Psoas muscle (tissue), 8 donors: Measurements from ENCODE around the gene CCDC47. TPM values are rescaled to one million over a fixed set of nuclear protein-coding genes. Genes with fewer than 3 reads are reported as not detected.

Experiments
- ATAC-seq, 4 donors: fragments of 200-7000 bp; cut with Tn5 transposase; one replicate each; pipeline ENCODE4 v1.9.1; 2020; ENCODE audit warnings: moderate library complexity in 3 of 4, mild to moderate bottlenecking in 2 of 4
- DNase-seq, 2 donors: peaks; one replicate each; pipeline ENCODE4 v3.0.0-alpha.2; 2020
- H3K27ac ChIP-seq: fragments of 200-600 bp; one replicate; pipeline ENCODE4 v1.8.0; 2022
- H3K27me3 ChIP-seq, 3 donors: fragments of 200-600 bp in 1 of 3; one replicate each; pipeline versions ENCODE4 v1.6.1 to v1.8.0; 2013 to 2022; ENCODE audit warnings: low read length in 2 of 3, mild to moderate bottlenecking in 2 of 3, moderate library complexity in 1 of 3; ENCODE audit not compliant: insufficient read depth in 3 of 3
- H3K36me3 ChIP-seq, 2 donors: fragments of 200-600 bp in 1 of 2; one replicate each; pipeline versions ENCODE4 v1.6.1 to v1.8.0; 2013 to 2022; ENCODE audit warnings: low read depth in 1 of 2, mild to moderate bottlenecking in 1 of 2, moderate library complexity in 1 of 2; ENCODE audit not compliant: insufficient read depth in 1 of 2
- H3K4me1 ChIP-seq: fragments of 200-600 bp; one replicate; pipeline ENCODE4 v1.8.0; 2022
- H3K4me3 ChIP-seq: fragments of 200-600 bp; one replicate; pipeline ENCODE4 v1.8.0; 2022; ENCODE audit warnings: mild to moderate bottlenecking
- H3K9me3 ChIP-seq: fragments of 200-600 bp; one replicate; pipeline ENCODE4 v1.8.0; 2022
- CTCF ChIP-seq: fragments of 200-600 bp; IDR thresholded peaks from one replicate; pipeline ENCODE4 v1.8.0; 2022; ENCODE audit warnings: antibody characterized with exemption
- WGBS, 3 donors: extraction: QIAGEN DNeasy Blood & Tissue Kit; methylation state at CpG; one replicate each; pipeline versions ENCODE4 v1.1.6 to v1.1.7; 2013; 5-methylcytosine and 5-hydroxymethylcytosine counted together
- intact Hi-C, 2 donors: fragments of 100-400 bp; cut with DNase I; formaldehyde crosslinking; loops; one replicate each; pipeline versions ENCODE4 v1.11.0 to v1.14.2; 2022
- polyA plus RNA-seq, 3 donors: library from polyadenylated mRNA; stranded (reverse); fragments of 200-250 nt; gene quantifications; one replicate each; pipeline ENCODE4 v1.2.3, GENCODE V29; 2013
- total RNA-seq, 4 donors: library from RNA; stranded (reverse); fragmentation: NEBNext Ultra II Directional in 2 of 4; extraction: Animal tissue kit (Norgen Biotek cat#: 25700) in 2 of 4; gene quantifications; one replicate each; pipeline versions ENCODE4 v1.2.1 to v1.2.4, GENCODE V29; 2021 to 2023
- donor health status: healthy with polysubstance abuse.
- donor health status: DM: no; HTN: no; CAD: no; lungs with moderate emphysema.
- donor health status: Bipolar disorder and iron deficiency.
- donor health status: healthy.
- donor health status: DM: yes; HTN: yes; CAD: no.
- donor health status: DM: no; HTN: no; CAD: no.
- donor health status: DM: no; HTN: no; CAD: no.
- donor health status: DM: yes; HTN: yes; CAD: no.

The CCDC47 gene
- total and polyA plus RNA-seq, 7 donors: 61.7 to 138 (median 119) TPM

GRCh38 chr17:63760771-63761539, 12.4 kb downstream of the CCDC47 start:
- TF ChIP-seq CTCF: no peak
- Histone ChIP-seq H3K27me3 (no peaks in the 10 kb centered on the region), H3K4me3 (no peak overlapping the region), H3K9me3 (no peaks in the 10 kb centered on the region), H3K36me3 (peaks cover 14 to 100% of the 10 kb centered on the region in 2 donors), H3K27ac (no peak overlapping the region), H3K4me1 (no peaks in the 10 kb centered on the region)
- 88 to 90% (median 90%) methylated on average over 10 of the region's 10 CpGs for WGBS, 3 donors
- DNase-seq (no peak), ATAC-seq (no peak)
- intact Hi-C loops: loop anchor here in 1 of 2 donors (5.0 kb wide), 1 partner anchor 56 kb away; no protein-coding TSS in a partner anchor

GRCh38 chr17:63758428-63758827, 15.0 kb downstream of the CCDC47 start:
- 79 to 88% (median 85%) methylated on average over 2 of the region's 2 CpGs for WGBS, 3 donors
- Histone ChIP-seq H3K9me3 (no peaks in the 10 kb centered on the region), H3K27me3 (no peaks in the 10 kb centered on the region), H3K4me1 (no peaks in the 10 kb centered on the region), H3K27ac (no peak overlapping the region), H3K4me3 (no peak overlapping the region), H3K36me3 (peaks cover 14 to 100% of the 10 kb centered on the region in 2 donors)
- TF ChIP-seq CTCF: no peak
- no peak for ATAC-seq
- DNase-seq: no peak
- intact Hi-C loops: loop anchor here in 1 of 2 donors (10.0 kb wide), 1 partner anchor 56 kb away; no protein-coding TSS in a partner anchor

GRCh38 chr17:63754046-63754445, 19.4 kb downstream of the CCDC47 start:
- Histone ChIP-seq H3K4me1 (no peaks in the 10 kb centered on the region), H3K27ac (no peak overlapping the region), H3K4me3 (no peak overlapping the region), H3K9me3 (no peaks in the 10 kb centered on the region), H3K36me3 (peaks cover 18 to 100% of the 10 kb centered on the region in 2 donors), H3K27me3 (no peaks in the 10 kb centered on the region)
- DNase-seq (no peak), ATAC-seq (no peak)
- intact Hi-C loops: loop anchor here in 1 of 2 donors (10.0 kb wide), 1 partner anchor 61 kb away; no protein-coding TSS in a partner anchor
- no peak for TF ChIP-seq CTCF
- WGBS, 3 donors: 95 to 100% (median 99%) methylated on average over 3 of the region's 3 CpGs

- DNase-seq: no peak
These were observed 20.2 kb downstream of the CCDC47 start for GRCh38 chr17:63753215-63753614.

More at GRCh38 chr17:63753215-63753614, 20.2 kb downstream of the CCDC47 start:
- Histone ChIP-seq H3K4me3 (no peak overlapping the region), H3K4me1 (no peaks in the 10 kb centered on the region), H3K36me3 (peaks cover 18 to 100% of the 10 kb centered on the region in 2 donors), H3K27ac (no peak overlapping the region), H3K9me3 (no peaks in the 10 kb centered on the region), H3K27me3 (no peaks in the 10 kb centered on the region)
- WGBS, 3 donors: 74 to 88% (median 84%) methylated on average over 1 of the region's 1 CpG
- no peak for ATAC-seq
- intact Hi-C loops: loop anchor here in 1 of 2 donors (10.0 kb wide), 1 partner anchor 62 kb away; no protein-coding TSS in a partner anchor
- TF ChIP-seq CTCF: no peak
